Muscle layer of duodenum (tissue), 2 donors: ENCODE results near the gene C1orf94.

Experiments used
- H3K27ac ChIP-seq: one replicate; pipeline ENCODE4 v1.7.0; 2013; ENCODE audit warnings: mild to moderate bottlenecking, low read length
- H3K27me3 ChIP-seq: one replicate; pipeline ENCODE4 v1.7.0; 2013; ENCODE audit warnings: low read depth, mild to moderate bottlenecking, control low read depth, low read length
- H3K36me3 ChIP-seq, 2 donors: one replicate each; pipeline ENCODE4 v1.7.0; 2013; ENCODE audit warnings: low read length in 2 of 2, control low read depth in 1 of 2, mild to moderate bottlenecking in 1 of 2; ENCODE audit not compliant: insufficient read depth in 2 of 2, control insufficient read depth in 1 of 2
- H3K4me1 ChIP-seq, 2 donors: one replicate each; pipeline ENCODE4 v1.7.0; 2013; ENCODE audit warnings: low read length in 2 of 2, mild to moderate bottlenecking in 2 of 2, control low read depth in 1 of 2, moderate library complexity in 1 of 2; ENCODE audit not compliant: insufficient read depth in 2 of 2, control insufficient read depth in 1 of 2
- H3K4me3 ChIP-seq, 2 donors: one replicate each; pipeline ENCODE4 v1.7.0; 2013; ENCODE audit warnings: low read length in 2 of 2, low read depth in 1 of 2, mild to moderate bottlenecking in 1 of 2
- H3K9me3 ChIP-seq, 2 donors: one replicate each; pipeline ENCODE4 v1.7.0; 2013; ENCODE audit warnings: low read length in 2 of 2, control low read depth in 1 of 2, mild to moderate bottlenecking in 1 of 2; ENCODE audit not compliant: control insufficient read depth in 1 of 2
- donor health status: healthy.

The C1orf94 gene

DNA sequence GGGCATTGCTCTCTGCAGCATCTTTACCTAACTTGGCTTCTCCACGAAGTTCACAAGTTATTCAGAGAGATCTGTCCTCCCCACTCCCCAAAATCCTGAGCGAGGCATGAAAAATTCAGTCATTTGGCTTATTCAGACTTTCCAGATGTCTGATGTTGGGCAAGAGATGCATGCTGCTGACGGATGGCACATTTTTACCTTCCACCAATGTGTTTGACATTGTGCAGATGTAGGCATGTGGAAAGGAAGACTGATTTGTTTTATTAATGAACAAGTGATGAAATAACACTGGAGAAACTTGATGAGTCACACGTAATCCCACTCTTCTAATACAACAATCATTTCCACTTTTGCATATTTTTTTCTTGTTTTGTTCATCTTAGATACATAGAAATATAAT, 86.7 kb downstream of the C1orf94 start:
- H3K4me3 ChIP-seq, result no peak overlapping the region
- no peaks in the 10 kb centered on the region for H3K27me3 ChIP-seq
- H3K27ac ChIP-seq, result no peak overlapping the region
- H3K9me3 ChIP-seq, result no peaks in the 10 kb centered on the region
- H3K4me1 ChIP-seq, result no peaks in the 10 kb centered on the region
- H3K36me3 ChIP-seq, result no peaks in the 10 kb centered on the region

DNA sequence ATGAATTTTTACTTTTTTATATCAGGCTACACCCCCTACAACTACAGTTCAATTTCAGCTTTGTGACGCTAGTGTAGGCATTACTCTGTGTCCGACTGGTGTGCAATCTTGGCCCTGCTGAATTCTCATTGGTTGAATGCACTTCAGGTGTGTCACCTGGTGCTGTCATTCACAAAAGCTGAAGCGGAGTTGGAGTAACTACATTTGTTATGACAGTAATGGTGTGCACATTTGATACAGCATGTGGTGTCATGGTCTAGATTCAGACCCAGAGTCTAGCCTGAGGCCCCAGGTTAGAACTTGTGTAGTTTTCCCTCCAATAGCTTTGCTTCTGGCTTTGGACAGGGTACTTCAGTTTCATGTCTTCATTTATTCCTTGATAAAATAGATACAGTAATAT, 88.7 kb downstream of the C1orf94 start:
- Histone ChIP-seq H3K4me1 (no peaks in the 10 kb centered on the region), H3K27me3 (no peaks in the 10 kb centered on the region), H3K27ac (no peak overlapping the region), H3K36me3 (no peaks in the 10 kb centered on the region), H3K4me3 (no peak overlapping the region), H3K9me3 (no peaks in the 10 kb centered on the region)

DNA sequence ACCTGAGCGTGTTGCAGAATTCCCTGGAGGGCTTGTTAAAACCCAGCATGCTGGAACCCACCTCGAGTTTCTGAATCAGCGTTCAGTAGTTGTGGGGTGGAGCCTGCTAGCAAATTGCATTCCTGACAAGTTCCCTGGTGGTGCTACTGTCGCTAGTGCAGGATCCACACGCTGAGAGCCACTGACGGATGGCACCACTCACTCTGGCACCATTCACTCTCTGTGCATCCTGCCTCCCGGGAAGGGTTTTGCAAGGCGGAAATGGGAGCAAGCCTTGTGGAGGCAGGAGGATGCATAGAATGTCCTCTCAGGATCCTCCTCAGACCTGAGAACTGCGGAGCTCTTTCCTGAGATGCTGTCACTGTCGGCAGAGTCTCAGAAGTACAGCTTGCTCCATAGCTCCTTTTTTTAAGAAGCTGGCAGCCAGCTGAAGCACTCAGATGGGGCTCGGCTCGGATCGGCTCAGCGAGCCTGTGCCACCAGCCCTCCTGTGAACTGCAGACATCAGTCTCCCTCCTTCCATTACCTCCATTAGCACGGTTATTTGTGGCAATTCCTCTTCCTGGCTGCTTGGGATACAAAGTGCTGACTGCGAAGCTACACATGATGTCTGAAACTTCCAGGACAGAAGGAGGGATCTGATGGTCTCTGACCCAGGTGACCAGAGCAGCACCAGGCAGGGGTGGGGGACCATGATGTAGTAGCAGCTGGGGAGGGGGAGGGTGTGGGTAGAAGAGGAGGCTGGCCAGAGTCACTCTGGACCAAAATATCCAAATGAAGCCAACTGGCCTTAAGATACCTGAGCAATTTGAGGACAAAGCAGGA, 89.6 kb downstream of the C1orf94 start:
- no peaks in the 10 kb centered on the region for H3K4me1 ChIP-seq
- no peak overlapping the region for H3K4me3 ChIP-seq
- no peaks in the 10 kb centered on the region for H3K27me3 ChIP-seq
- H3K9me3 ChIP-seq, result no peaks in the 10 kb centered on the region
- no peaks in the 10 kb centered on the region for H3K36me3 ChIP-seq
- H3K27ac ChIP-seq, result no peak overlapping the region

DNA sequence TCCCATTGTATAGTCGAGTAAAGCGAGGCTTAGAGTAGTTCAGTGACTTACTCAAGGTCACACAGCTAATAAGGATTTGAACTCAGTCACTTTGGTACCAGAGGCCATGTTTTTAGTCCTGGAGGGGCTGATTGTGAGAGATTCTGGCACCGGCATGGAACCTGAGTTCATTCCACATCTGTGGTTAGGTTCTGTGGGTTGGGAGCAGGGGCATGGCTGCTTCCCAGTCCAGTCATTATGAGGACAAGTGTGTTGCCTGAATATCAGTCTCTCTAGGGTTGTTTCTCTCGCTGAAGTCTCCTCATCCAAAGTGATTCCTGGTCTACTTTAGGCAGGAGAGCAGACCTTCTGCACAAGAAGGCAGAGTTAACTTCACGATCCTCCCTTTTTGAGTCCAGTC, 90.6 kb downstream of the C1orf94 start:
- Histone ChIP-seq H3K27ac (no peak overlapping the region), H3K9me3 (no peaks in the 10 kb centered on the region), H3K4me1 (no peaks in the 10 kb centered on the region), H3K36me3 (no peaks in the 10 kb centered on the region), H3K4me3 (no peak overlapping the region), H3K27me3 (no peaks in the 10 kb centered on the region)

DNA sequence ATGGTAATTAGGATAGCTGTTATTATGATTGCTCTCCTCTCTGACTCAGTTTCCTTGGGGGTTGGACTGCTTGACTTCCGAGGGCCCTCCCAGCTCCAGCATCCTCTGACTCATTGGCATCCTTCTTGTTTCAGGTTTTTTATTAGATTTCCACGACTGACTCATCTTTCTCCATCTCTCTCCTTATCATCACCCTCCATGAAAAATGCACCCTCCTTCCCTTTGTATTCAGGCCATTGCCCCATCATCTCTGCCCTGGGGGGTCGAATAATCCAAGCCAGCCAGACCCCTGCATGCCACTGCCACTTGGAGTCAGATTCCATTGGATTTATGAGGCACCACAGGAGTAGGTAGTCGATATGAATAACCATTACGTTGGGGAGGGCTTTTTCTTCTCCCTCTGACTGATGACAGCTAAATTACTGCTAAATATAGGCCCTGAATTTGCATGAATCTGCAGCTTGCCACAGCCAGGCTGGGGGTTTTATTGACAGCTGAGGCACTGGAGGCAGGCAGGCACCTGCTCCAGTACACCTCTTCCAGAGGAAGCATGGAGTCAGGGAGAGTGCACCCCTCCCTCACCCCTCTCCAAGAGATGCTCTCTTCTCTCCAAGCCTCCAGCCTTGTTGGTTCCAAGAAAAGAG, 91.7 kb downstream of the C1orf94 start:
- no peaks in the 10 kb centered on the region for H3K36me3 ChIP-seq
- H3K27ac ChIP-seq, result no peak overlapping the region
- H3K4me3 ChIP-seq, result no peak overlapping the region
- H3K27me3 ChIP-seq, result no peaks in the 10 kb centered on the region
- H3K4me1 ChIP-seq, result no peaks in the 10 kb centered on the region
- no peaks in the 10 kb centered on the region for H3K9me3 ChIP-seq
